Liver (tissue), 9 donors: ENCODE results near the gene HDAC9. TPM values are rescaled to one million over a fixed set of nuclear protein-coding genes. Genes with fewer than 3 reads are reported as not detected.

Experiments used
- DNase-seq: peaks from one replicate; pipeline ENCODE4 v3.0.0-alpha.2; 2017; ENCODE audit warnings: low spot score
- H3K27ac ChIP-seq, 2 donors: one replicate each; pipeline ENCODE4 v1.7.0; 2013; ENCODE audit warnings: inconsistent platforms in 2 of 2, low read length in 2 of 2, control low read depth in 1 of 2, low read depth in 1 of 2, mild to moderate bottlenecking in 1 of 2
- H3K27me3 ChIP-seq, 4 donors: one replicate each; pipeline versions ENCODE4 v1.6.1 to v1.7.0; 2013; ENCODE audit warnings: low read length in 3 of 4, inconsistent platforms in 1 of 4, mild to moderate bottlenecking in 1 of 4, moderate library complexity in 1 of 4; ENCODE audit not compliant: control insufficient read depth in 4 of 4, insufficient read depth in 4 of 4
- H3K36me3 ChIP-seq, 4 donors: one replicate each; pipeline versions ENCODE4 v1.6.1 to v1.7.0; 2013; ENCODE audit warnings: low read length in 3 of 4, mild to moderate bottlenecking in 3 of 4, low read depth in 1 of 4, moderate library complexity in 1 of 4; ENCODE audit not compliant: control insufficient read depth in 4 of 4, insufficient read depth in 3 of 4
- H3K4me1 ChIP-seq, 4 donors: one replicate each; pipeline versions ENCODE4 v1.6.1 to v1.7.0; 2013; ENCODE audit warnings: low read length in 3 of 4, mild to moderate bottlenecking in 3 of 4, moderate library complexity in 1 of 4; ENCODE audit not compliant: control insufficient read depth in 4 of 4, insufficient read depth in 4 of 4
- H3K4me3 ChIP-seq, 3 donors: one replicate each; pipeline versions ENCODE4 v1.6.1 to v1.7.0; 2013; ENCODE audit warnings: low read length in 3 of 3, control low read depth in 1 of 3, low read depth in 1 of 3, mild to moderate bottlenecking in 1 of 3
- H3K9ac ChIP-seq, 2 donors: one replicate each; pipeline ENCODE4 v1.7.0; 2013; ENCODE audit warnings: low read length in 2 of 2, mild to moderate bottlenecking in 2 of 2, moderate library complexity in 2 of 2, control low read depth in 1 of 2, low read depth in 1 of 2
- H3K9me3 ChIP-seq, 4 donors: one replicate each; pipeline versions ENCODE4 v1.6.1 to v1.7.0; 2013; ENCODE audit warnings: low read length in 3 of 4; ENCODE audit not compliant: control insufficient read depth in 4 of 4
- ATF3 ChIP-seq: IDR thresholded peaks from 2 replicates; pipeline ENCODE4 v1.6.1; 2016; ENCODE audit warnings: antibody characterized with exemption
- CTCF ChIP-seq: fragments of 150-350 bp; IDR thresholded peaks from 2 replicates; pipeline ENCODE4 v1.5.1; 2017; ENCODE audit warnings: improper control_type of control experiment, low read depth, low read length; ENCODE audit not compliant: missing input control
- EGR1 ChIP-seq, 2 donors: IDR thresholded peaks; 2 replicates each; pipeline ENCODE4 v1.6.1; 2016 to 2018; ENCODE audit warnings: antibody characterized with exemption in 2 of 2, low read depth in 2 of 2
- FOXA1 ChIP-seq: IDR thresholded peaks from 2 replicates; pipeline ENCODE4 v1.6.1; 2016; ENCODE audit warnings: antibody characterized with exemption
- HNF4G ChIP-seq: IDR thresholded peaks from 2 replicates; pipeline ENCODE4 v1.6.1; 2016; ENCODE audit warnings: antibody characterized with exemption
- JUND ChIP-seq, 2 donors: IDR thresholded peaks; 2 replicates each; pipeline ENCODE4 v1.6.1; 2016; ENCODE audit warnings: antibody characterized with exemption in 2 of 2
- MAX ChIP-seq: IDR thresholded peaks from 2 replicates; pipeline ENCODE4 v1.6.1; 2016; ENCODE audit warnings: antibody characterized with exemption
- RAD21 ChIP-seq, 2 donors: IDR thresholded peaks; 2 replicates each; pipeline ENCODE4 v1.6.1; 2016; ENCODE audit warnings: antibody characterized with exemption in 2 of 2, mild to moderate bottlenecking in 2 of 2
- REST ChIP-seq: IDR thresholded peaks from 2 replicates; pipeline ENCODE4 v1.6.1; 2016; ENCODE audit warnings: antibody characterized with exemption, mild to moderate bottlenecking
- RXRA ChIP-seq, 2 donors: IDR thresholded peaks; 2 replicates each; pipeline ENCODE4 v1.6.1; 2017 to 2018; ENCODE audit warnings: antibody characterized with exemption in 2 of 2, mild to moderate bottlenecking in 1 of 2
- SP1 ChIP-seq: IDR thresholded peaks from 2 replicates; pipeline ENCODE4 v1.6.1; 2018; ENCODE audit warnings: antibody characterized with exemption, mild to moderate bottlenecking
- TAF1 ChIP-seq: conservative IDR thresholded peaks from 2 replicates; pipeline ENCODE4 v1.6.1; 2016; ENCODE audit warnings: antibody characterized with exemption, mild to moderate bottlenecking
- YY1 ChIP-seq: IDR thresholded peaks from 2 replicates; pipeline ENCODE4 v1.6.1; 2016; ENCODE audit warnings: antibody characterized with exemption, mild to moderate bottlenecking
- ZBTB33 ChIP-seq: IDR thresholded peaks from 2 replicates; pipeline ENCODE4 v1.6.1; 2016; ENCODE audit warnings: antibody characterized with exemption
- WGBS: extraction: QIAGEN DNeasy Blood & Tissue Kit; methylation state at CpG from one replicate; pipeline ENCODE4 v1.1.7; 2013; 5-methylcytosine and 5-hydroxymethylcytosine counted together
- polyA plus RNA-seq, 2 donors: library from polyadenylated mRNA; stranded (reverse) in 1 of 2; unstranded in 1 of 2; fragments of 200-250 nt in 1 of 2; fragments of >200 nt in 1 of 2; fragmentation: Nextera tagmentation in 1 of 2; extraction: Ambion mirVana in 1 of 2; gene quantifications; one replicate each; pipeline versions ENCODE4 v1.2.1 to v1.2.3, GENCODE V29; 2013 to 2015
- total RNA-seq, 2 donors: library from RNA; depleted of rRNA; stranded (reverse); fragments of >200 nt; gene quantifications; one replicate each; pipeline ENCODE4 v1.2.3, GENCODE V29; 2014
- donor health status: healthy.
- donor health status: healthy.
- donor health status: healthy.
- donor health status: healthy.
- donor health status: healthy.

Gene HDAC9
- total and polyA plus RNA-seq, 4 donors = 1.0 to 10.1 (median 2.3) TPM

GRCh38 chr7:18855796-18856195 lies 360.2 kb downstream of the HDAC9 start:
- no peaks in the 10 kb centered on the region for H3K36me3 ChIP-seq
- TF ChIP-seq MAX (no peak), CTCF (no peak), ZBTB33 (no peak), RAD21 (IDR thresholded peaks at IDR 0.05) (no peak), YY1 (no peak), HNF4G (no peak), JUND (IDR thresholded peaks at IDR 0.05) (no peak), FOXA1 (no peak), RXRA (IDR thresholded peaks at IDR 0.05) (no peak), SP1 (no peak), TAF1 (no peak), ATF3 (no peak), REST (no peak)
- WGBS = 69% methylated on average over 4 of the region's 4 CpGs

GRCh38 chr7:18858232-18858631 lies 362.7 kb downstream of the HDAC9 start:
- no peak overlapping the region for H3K4me3 ChIP-seq
- no peaks in the 10 kb centered on the region for H3K9me3 ChIP-seq
- no peak for TF ChIP-seq REST
- no peak for TF ChIP-seq EGR1 (IDR thresholded peaks at IDR 0.05; ENCODE audit: low read depth in 2 of 2)
- TF ChIP-seq SP1 = no peak
- TF ChIP-seq ATF3 = no peak
- TF ChIP-seq TAF1 = no peak
- no peak overlapping the region for H3K27ac ChIP-seq
- no peak overlapping the region for H3K9ac ChIP-seq
- no peaks in the 10 kb centered on the region for H3K27me3 ChIP-seq
- 67% methylated on average over 3 of the region's 3 CpGs for WGBS
- H3K36me3 ChIP-seq = no peaks in the 10 kb centered on the region
- no peaks in the 10 kb centered on the region for H3K4me1 ChIP-seq
- no peak for DNase-seq

More at GRCh38 chr7:18855796-18856195, 360.2 kb downstream of the HDAC9 start:
- no peak overlapping the region for H3K27ac ChIP-seq
- no peak for DNase-seq
- H3K9me3 ChIP-seq = no peaks in the 10 kb centered on the region
- no peaks in the 10 kb centered on the region for H3K4me1 ChIP-seq
- H3K4me3 ChIP-seq = no peak overlapping the region
- H3K27me3 ChIP-seq = no peaks in the 10 kb centered on the region
- no peak overlapping the region for H3K9ac ChIP-seq
